ENCODE data around the gene KCNQ1. TPM values are rescaled to one million over a fixed set of nuclear protein-coding genes. Genes with fewer than 3 reads are reported as not detected.

KCNQ1 gene
- total and polyA plus RNA-seq, 2 experiments from 2014 or later, result 0.45 to 0.87 TPM

GRCh38 chr11:2729841-2730240 is 285.0 kb downstream of the KCNQ1 start:
- Histone ChIP-seq H2AFZ (no peak overlapping the region), H3K27ac (ENCODE audit: low read depth) (no peak overlapping the region), H3K9me2 (ENCODE audit: insufficient read depth) (no peaks in the 10 kb centered on the region), H3K79me2 (replicated peaks; ENCODE audit: insufficient read depth) (no peaks in the 10 kb centered on the region), H3K4me3 (no peak overlapping the region), H3K4me1 (ENCODE audit: insufficient read depth) (no peaks in the 10 kb centered on the region), H4K20me1 (replicated peaks; ENCODE audit: insufficient read depth) (no peaks in the 10 kb centered on the region), H3K4me2 (no peak overlapping the region), H3F3A (replicated peaks; ENCODE audit: low read depth) (no peaks in the 10 kb centered on the region), H3K36me3 (ENCODE audit: insufficient read depth) (no peaks in the 10 kb centered on the region), H3K27me3 (ENCODE audit: insufficient read depth) (peaks cover 6% of the 10 kb centered on the region)
- Mint-ChIP-seq H3K36me3 (ENCODE audit: low read depth) (no peaks in the 10 kb centered on the region), H3K4me1 (0 out of 3 replicates have a peak, but pooled peaks cover 3% of the 10 kb centered on the region), H3K4me3 (no peak overlapping the region), H3K27me3 (ENCODE audit: insufficient read depth, low read depth, poor library complexity) (peaks cover 48% of the 10 kb centered on the region), H3K9me3 (peaks cover 5% of the 10 kb centered on the region; the same call in 2 of the 3 replicates), H3K27ac (no peak overlapping the region)
- no peak for TF ChIP-seq EZH2phosphoT487 (IDR thresholded peaks at IDR 0.05; ENCODE audit: unreplicated experiment)
- TF ChIP-seq JUNB (IDR thresholded peaks at IDR 0.05; ENCODE audit: unreplicated experiment), result no peak
- no peak for TF ChIP-seq ETS1 (IDR thresholded peaks at IDR 0.05)
- no peak for TF ChIP-seq ZNF331 (CRISPR knock-in tag; IDR thresholded peaks at IDR 0.05; ENCODE audit: low read depth)
- no peak for TF ChIP-seq CTCF (conservative IDR thresholded peaks at IDR 0.05; ENCODE audit: low read depth in 2 of 2)
- TF ChIP-seq POLR2AphosphoS5 (IDR thresholded peaks at IDR 0.05; ENCODE audit: low read depth), result no peak
- no peak for TF ChIP-seq NANOG (IDR thresholded peaks at IDR 0.05; ENCODE audit: borderline replicate concordance)
- ATAC-seq (no peak), DNase-seq (ENCODE audit: low spot score) (no peak)

GRCh38 chr11:2730272-2731129 is 285.7 kb downstream of the KCNQ1 start:
- Mint-ChIP-seq H3K9me3 (peaks cover 5% of the 10 kb centered on the region; the same call in 2 of the 3 replicates), H3K4me3 (no peak overlapping the region), H3K4me1 (0 out of 3 replicates have a peak, but pooled peaks cover 3% of the 10 kb centered on the region), H3K27me3 (ENCODE audit: insufficient read depth, low read depth, poor library complexity) (peaks cover 43% of the 10 kb centered on the region), H3K27ac (no peak overlapping the region), H3K36me3 (ENCODE audit: low read depth) (no peaks in the 10 kb centered on the region)
- H3K4me1 ChIP-seq (ENCODE audit: insufficient read depth), result no peaks in the 10 kb centered on the region
- H3K27ac ChIP-seq (ENCODE audit: low read depth), result no peak overlapping the region
- no peaks in the 10 kb centered on the region for H3K36me3 ChIP-seq (ENCODE audit: insufficient read depth)
- H3K4me3 ChIP-seq, result no peak overlapping the region
- no peak overlapping the region for H2AFZ ChIP-seq
- H3K27me3 ChIP-seq (ENCODE audit: insufficient read depth), result peaks cover 4% of the 10 kb centered on the region; the same call in 1 of the 2 replicates
- no peaks in the 10 kb centered on the region for H3K9me2 ChIP-seq (ENCODE audit: insufficient read depth)
- H3K4me2 ChIP-seq, result no peak overlapping the region
- ATAC-seq (no peak), DNase-seq (ENCODE audit: low spot score) (no peak)
- H4K20me1 ChIP-seq (replicated peaks; ENCODE audit: insufficient read depth), result no peaks in the 10 kb centered on the region
- no peaks in the 10 kb centered on the region for H3F3A ChIP-seq (replicated peaks; ENCODE audit: low read depth)
- no peaks in the 10 kb centered on the region for H3K79me2 ChIP-seq (replicated peaks; ENCODE audit: insufficient read depth)
- TF ChIP-seq NANOG (IDR thresholded peaks at IDR 0.05; ENCODE audit: borderline replicate concordance) (no peak), CTCF (conservative IDR thresholded peaks at IDR 0.05; ENCODE audit: low read depth in 2 of 2) (no peak), POLR2AphosphoS5 (IDR thresholded peaks at IDR 0.05; ENCODE audit: low read depth) (no peak), CREB1 (CRISPR knock-in tag; IDR thresholded peaks at IDR 0.05; ENCODE audit: low read depth) (no peak), REST (IDR thresholded peaks at IDR 0.05; ENCODE audit: unreplicated experiment) (no peak), STAT1 (IDR thresholded peaks at IDR 0.05; ENCODE audit: unreplicated experiment) (no peak), ZNF331 (CRISPR knock-in tag; IDR thresholded peaks at IDR 0.05; ENCODE audit: low read depth) (no peak), EZH2 (IDR thresholded peaks at IDR 0.05; ENCODE audit: low read depth, unreplicated experiment) (no peak), JUNB (IDR thresholded peaks at IDR 0.05; ENCODE audit: unreplicated experiment) (no peak), ETS1 (IDR thresholded peaks at IDR 0.05) (no peak), EZH2phosphoT487 (IDR thresholded peaks at IDR 0.05; ENCODE audit: unreplicated experiment) (no peak)

Data from GM23338 (cell line).